K562 (cell line): Measurements from ENCODE around the gene AIF1. TPM values are rescaled to one million over a fixed set of nuclear protein-coding genes. Genes with fewer than 3 reads are reported as not detected.

ENCODE experiments used
- ATF6 ChIP-seq: sonication (generic); formaldehyde crosslinking; IDR thresholded peaks from 2 replicates; pipeline ENCODE4 v1.4.0; 2020; ENCODE audit warnings: mild to moderate bottlenecking, missing genetic modification reagents
- CBX1 ChIP-seq: sonication (generic); IDR thresholded peaks from 2 replicates; pipeline ENCODE4 v1.6.1; 2016; ENCODE audit warnings: antibody characterized with exemption, low read depth, mild to moderate bottlenecking
- COPS2 ChIP-seq: fragments of 450-650 bp; conservative IDR thresholded peaks from 2 replicates; pipeline ENCODE4 v1.6.1; 2016; ENCODE audit warnings: mild to moderate bottlenecking, moderate library complexity
- GABPA ChIP-seq: fragments of 200-800 bp; sonication (Bioruptor generic); conservative IDR thresholded peaks from 2 replicates; pipeline ENCODE4 v1.6.1; 2016; ENCODE audit warnings: low read depth, missing genetic modification characterization, missing compliant biosample characterization
- NR3C1 ChIP-seq: sonication (generic); formaldehyde crosslinking; IDR thresholded peaks from 2 replicates; pipeline ENCODE4 v1.8.1; 2022; ENCODE audit warnings: missing genetic modification reagents
- NR4A1 ChIP-seq, 2 experiments: fragments of 250-450 bp in 1 of 2; fragments of 450-650 bp in 1 of 2; sonication (Bioruptor Pico) in 1 of 2; IDR thresholded peaks; 2 replicates each; pipeline versions ENCODE4 v1.4.0 to v1.6.1; 2016 to 2020; ENCODE audit warnings: mild to moderate bottlenecking in 2 of 2, missing compliant biosample characterization in 1 of 2, missing genetic modification characterization in 1 of 2, moderate library complexity in 1 of 2
- POLR2B ChIP-seq: fragments of 450-650 bp; IDR thresholded peaks from 2 replicates; pipeline ENCODE4 v1.6.1; 2018; ENCODE audit warnings: low read depth; ENCODE audit not compliant: partially characterized antibody
- SMAD2 ChIP-seq: fragments of 150-350 bp; IDR thresholded peaks from 2 replicates; pipeline ENCODE4 v1.6.1; 2014; ENCODE audit warnings: low read depth, mild to moderate bottlenecking, low read length
- ZNF316 ChIP-seq: fragments of 450-650 bp; IDR thresholded peaks from 2 replicates; pipeline ENCODE4 v1.6.1; 2016
- ZNF778 ChIP-seq: fragments of 450-650 bp; formaldehyde crosslinking; IDR thresholded peaks from 2 replicates; pipeline ENCODE4 v1.4.0; 2020; ENCODE audit warnings: mild to moderate bottlenecking, moderate library complexity
- polyA plus RNA-seq, 8 experiments: library from polyadenylated mRNA; depleted of rRNA in 4 of 8; stranded (reverse) in 5 of 8; unstranded in 3 of 8; fragments of >200 nt; fragmentation: Nextera tagmentation in 2 of 8; fragmentation: Illumina TruSeq in 1 of 8; extraction: Ambion mirVana in 2 of 8; extraction: Trizol in 1 of 8; gene quantifications; 2 replicates each; pipeline versions ENCODE4 v1.2.1 to v1.2.3, GENCODE V29; 2011 to 2014; ENCODE audit warnings: inconsistent platforms in 1 of 8, missing spikeins in 1 of 8
- total RNA-seq, 7 experiments: library from RNA; depleted of rRNA in 6 of 7; stranded (reverse); fragments of >200 nt in 6 of 7; fragmentation: Illumina TruSeq in 2 of 7; extraction: Trizol in 2 of 7; gene quantifications; 2 replicates each; pipeline versions ENCODE4 v1.2.1 to v1.2.3, GENCODE V29; 2011 to 2021; ENCODE audit warnings: low replicate concordance in 1 of 7
- TF ChIP-seq, protein P1 (sequence below): fragments of 200-800 bp; sonication (Bioruptor generic); IDR thresholded peaks from 2 replicates; pipeline ENCODE4 v1.6.1; 2016; ENCODE audit warnings: missing genetic modification characterization, missing compliant biosample characterization

Gene AIF1
- total and polyA plus RNA-seq, 9 of the 15 experiments (the other 6 are each of a cell fraction or from before 2014, with no cell fraction given) = 9.4 to 33.4 (median 19.4) TPM

- TF ChIP-seq, protein P1, sequence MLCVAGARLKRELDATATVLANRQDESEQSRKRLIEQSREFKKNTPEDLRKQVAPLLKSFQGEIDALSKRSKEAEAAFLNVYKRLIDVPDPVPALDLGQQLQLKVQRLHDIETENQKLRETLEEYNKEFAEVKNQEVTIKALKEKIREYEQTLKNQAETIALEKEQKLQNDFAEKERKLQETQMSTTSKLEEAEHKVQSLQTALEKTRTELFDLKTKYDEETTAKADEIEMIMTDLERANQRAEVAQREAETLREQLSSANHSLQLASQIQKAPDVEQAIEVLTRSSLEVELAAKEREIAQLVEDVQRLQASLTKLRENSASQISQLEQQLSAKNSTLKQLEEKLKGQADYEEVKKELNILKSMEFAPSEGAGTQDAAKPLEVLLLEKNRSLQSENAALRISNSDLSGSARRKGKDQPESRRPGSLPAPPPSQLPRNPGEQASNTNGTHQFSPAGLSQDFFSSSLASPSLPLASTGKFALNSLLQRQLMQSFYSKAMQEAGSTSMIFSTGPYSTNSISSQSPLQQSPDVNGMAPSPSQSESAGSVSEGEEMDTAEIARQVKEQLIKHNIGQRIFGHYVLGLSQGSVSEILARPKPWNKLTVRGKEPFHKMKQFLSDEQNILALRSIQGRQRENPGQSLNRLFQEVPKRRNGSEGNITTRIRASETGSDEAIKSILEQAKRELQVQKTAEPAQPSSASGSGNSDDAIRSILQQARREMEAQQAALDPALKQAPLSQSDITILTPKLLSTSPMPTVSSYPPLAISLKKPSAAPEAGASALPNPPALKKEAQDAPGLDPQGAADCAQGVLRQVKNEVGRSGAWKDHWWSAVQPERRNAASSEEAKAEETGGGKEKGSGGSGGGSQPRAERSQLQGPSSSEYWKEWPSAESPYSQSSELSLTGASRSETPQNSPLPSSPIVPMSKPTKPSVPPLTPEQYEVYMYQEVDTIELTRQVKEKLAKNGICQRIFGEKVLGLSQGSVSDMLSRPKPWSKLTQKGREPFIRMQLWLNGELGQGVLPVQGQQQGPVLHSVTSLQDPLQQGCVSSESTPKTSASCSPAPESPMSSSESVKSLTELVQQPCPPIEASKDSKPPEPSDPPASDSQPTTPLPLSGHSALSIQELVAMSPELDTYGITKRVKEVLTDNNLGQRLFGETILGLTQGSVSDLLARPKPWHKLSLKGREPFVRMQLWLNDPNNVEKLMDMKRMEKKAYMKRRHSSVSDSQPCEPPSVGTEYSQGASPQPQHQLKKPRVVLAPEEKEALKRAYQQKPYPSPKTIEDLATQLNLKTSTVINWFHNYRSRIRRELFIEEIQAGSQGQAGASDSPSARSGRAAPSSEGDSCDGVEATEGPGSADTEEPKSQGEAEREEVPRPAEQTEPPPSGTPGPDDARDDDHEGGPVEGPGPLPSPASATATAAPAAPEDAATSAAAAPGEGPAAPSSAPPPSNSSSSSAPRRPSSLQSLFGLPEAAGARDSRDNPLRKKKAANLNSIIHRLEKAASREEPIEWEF (CRISPR knock-in tag) = no peak
- TF ChIP-seq COPS2 (no peak), GABPA (tag) (no peak), ZNF316 (no peak), NR4A1 (CRISPR knock-in tag; IDR thresholded peaks at IDR 0.05) (no peak), NR4A1 (tag; IDR thresholded peaks at IDR 0.05) (no peak; the same call in 1 of the 2 replicates), NR3C1 (CRISPR knock-in tag) (0 out of 2 replicates have a peak, but pooled peaks have one; percentile 56), POLR2B (peak; percentile 69), ZNF778 (CRISPR knock-in tag) (no peak), CBX1 (peak; percentile 94), ATF6 (peak; percentile 97), SMAD2 (no peak)
These were observed 34.1 kb upstream of the AIF1 start (continued) for GRCh38 chr6:31580807-31581433.
